OCI-LY1 (cell line): ENCODE measurements around the gene NR6A1.

Source experiments
- H2AFZ ChIP-seq: fragments of 200-600 bp; sonication (generic), shearing (Covaris generic); 2 replicates; pipeline ENCODE4 v1.6.0; 2014; ENCODE audit warnings: antibody characterized with exemption, mild to moderate bottlenecking, low read length
- H3F3A ChIP-seq: fragments of 200-600 bp; sonication (generic), shearing (Covaris generic); 2 replicates; pipeline ENCODE4 v1.6.0; 2014; ENCODE audit warnings: mild to moderate bottlenecking, antibody characterized with exemption, low read length, moderate library complexity; ENCODE audit not compliant: insufficient read depth
- H3K27ac ChIP-seq: fragments of 200-600 bp; sonication (generic); 2 replicates; pipeline ENCODE4 v1.5.1; 2014; ENCODE audit warnings: low read length, mixed run types, mild to moderate bottlenecking, low read depth; ENCODE audit not compliant: poor library complexity, severe bottlenecking
- H3K27me3 ChIP-seq: fragments of 200-600 bp; sonication (generic); 2 replicates; pipeline ENCODE4 v1.6.0; 2014; ENCODE audit warnings: antibody characterized with exemption, mild to moderate bottlenecking, low read length, moderate library complexity; ENCODE audit not compliant: insufficient read depth
- H3K36me3 ChIP-seq: fragments of 200-600 bp; sonication (generic); 2 replicates; pipeline ENCODE4 v1.6.1; 2014; ENCODE audit warnings: mild to moderate bottlenecking, antibody characterized with exemption, low read length, moderate library complexity, mixed read lengths; ENCODE audit not compliant: insufficient read depth
- H3K4me1 ChIP-seq: fragments of 200-600 bp; sonication (generic); 2 replicates; pipeline ENCODE4 v1.5.1; 2014; ENCODE audit warnings: mild to moderate bottlenecking, low read length, moderate library complexity; ENCODE audit not compliant: insufficient read depth, severe bottlenecking
- H3K4me2 ChIP-seq: fragments of 200-600 bp; sonication (generic), shearing (Covaris generic); 2 replicates; pipeline ENCODE4 v1.6.1; 2014; ENCODE audit warnings: low read length
- H3K4me3 ChIP-seq: fragments of 200-600 bp; sonication (generic); 2 replicates; pipeline ENCODE4 v1.5.1; 2014; ENCODE audit warnings: low read length, low read depth, mild to moderate bottlenecking, mixed read lengths; ENCODE audit not compliant: poor library complexity, severe bottlenecking
- H3K79me2 ChIP-seq: fragments of 200-600 bp; shearing (Covaris generic); 2 replicates; pipeline ENCODE4 v1.6.1; 2016; ENCODE audit warnings: mixed run types, low read length, mixed read lengths; ENCODE audit not compliant: insufficient read depth
- H3K9ac ChIP-seq: fragments of 200-600 bp; sonication (generic), shearing (Covaris generic); 2 replicates; pipeline ENCODE4 v1.6.1; 2014; ENCODE audit warnings: mild to moderate bottlenecking, low read length, mixed read lengths
- H3K9me2 ChIP-seq: fragments of 200-600 bp; sonication (generic), shearing (Covaris generic); 2 replicates; pipeline ENCODE4 v1.6.1; 2014; ENCODE audit warnings: low read depth, mild to moderate bottlenecking, low read length, mixed read lengths
- H3K9me3 ChIP-seq: fragments of 200-600 bp; shearing (Covaris generic); 2 replicates; pipeline ENCODE4 v1.6.1; 2014; ENCODE audit warnings: low read length, mixed read lengths
- H4K20me1 ChIP-seq: fragments of 200-600 bp; sonication (generic), shearing (Covaris generic); 2 replicates; pipeline ENCODE4 v1.6.0; 2016; ENCODE audit warnings: mild to moderate bottlenecking, low read length; ENCODE audit not compliant: insufficient read depth
- EZH2 ChIP-seq: fragments of 200-600 bp; sonication (generic), shearing (Covaris generic); IDR thresholded peaks from 2 replicates; pipeline ENCODE4 v1.8.0; 2017; ENCODE audit warnings: borderline replicate concordance, mixed run types, mild to moderate bottlenecking, antibody characterized with exemption, low read length, moderate library complexity, mixed read lengths
- TF ChIP-seq, protein P1 (sequence below): fragments of 200-600 bp; sonication (generic), shearing (Covaris generic); IDR thresholded peaks from 2 replicates; pipeline ENCODE4 v1.5.1; 2017; ENCODE audit warnings: mild to moderate bottlenecking, antibody characterized with exemption, low read length, moderate library complexity, mixed read lengths

Gene NR6A1

DNA sequence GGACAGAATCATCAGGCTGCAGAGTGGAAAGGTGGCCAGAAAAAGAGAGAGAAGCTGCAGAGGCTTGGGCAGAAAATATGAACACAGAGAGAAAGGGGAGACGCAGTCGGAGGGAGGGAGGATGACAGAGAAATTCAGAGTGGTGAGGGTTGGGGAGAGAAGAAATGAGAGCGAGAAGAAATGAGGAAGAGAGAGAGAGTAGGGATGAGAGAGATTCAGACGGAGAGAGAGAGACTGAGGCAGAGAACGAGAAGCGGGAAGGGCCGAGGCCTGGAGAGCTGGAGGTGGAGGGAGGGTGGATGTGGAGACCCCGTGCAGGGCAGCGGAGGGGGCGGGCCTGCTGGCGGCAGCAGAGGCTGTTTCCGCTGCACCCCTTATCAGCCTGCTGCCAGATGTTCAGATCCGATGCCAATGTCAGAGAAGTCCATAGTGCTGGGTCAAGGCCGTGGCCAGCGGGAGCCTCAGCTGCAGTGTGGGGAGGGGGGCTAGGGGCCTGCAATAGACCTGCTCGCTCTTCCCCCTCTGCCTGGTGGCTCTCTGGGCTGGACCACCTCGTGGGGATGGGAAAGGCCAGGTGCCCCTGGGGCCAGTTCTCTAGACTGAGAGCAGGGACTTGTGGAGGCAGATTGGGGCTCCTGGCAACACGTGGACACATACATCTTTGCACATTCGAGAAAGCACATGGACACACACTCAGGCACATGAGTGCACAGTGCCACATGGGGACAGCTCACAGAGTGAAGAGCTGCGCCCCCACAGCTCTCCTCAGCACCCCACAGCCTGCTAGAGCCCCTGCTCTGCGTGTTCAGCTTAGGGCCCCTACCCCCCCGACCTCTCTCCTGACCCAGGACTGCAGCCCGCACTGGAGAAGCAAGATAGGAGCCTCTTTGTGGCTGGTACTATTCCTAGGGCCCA, 259.0 kb downstream of the NR6A1 start:
- Histone ChIP-seq H3K79me2 (no peaks in the 10 kb centered on the region), H3K4me1 (no peaks in the 10 kb centered on the region), H3K4me3 (no peak overlapping the region), H3K9ac (no peak overlapping the region), H3F3A (no peaks in the 10 kb centered on the region), H3K9me3 (no peaks in the 10 kb centered on the region), H3K36me3 (no peaks in the 10 kb centered on the region), H3K4me2 (no peak overlapping the region), H3K9me2 (no peaks in the 10 kb centered on the region), H3K27ac (no peak overlapping the region), H2AFZ (no peak overlapping the region), H4K20me1 (no peaks in the 10 kb centered on the region), H3K27me3 (no peaks in the 10 kb centered on the region; the same call in 1 of the 2 replicates)
- no peak for TF ChIP-seq EZH2
- TF ChIP-seq, protein P1, sequence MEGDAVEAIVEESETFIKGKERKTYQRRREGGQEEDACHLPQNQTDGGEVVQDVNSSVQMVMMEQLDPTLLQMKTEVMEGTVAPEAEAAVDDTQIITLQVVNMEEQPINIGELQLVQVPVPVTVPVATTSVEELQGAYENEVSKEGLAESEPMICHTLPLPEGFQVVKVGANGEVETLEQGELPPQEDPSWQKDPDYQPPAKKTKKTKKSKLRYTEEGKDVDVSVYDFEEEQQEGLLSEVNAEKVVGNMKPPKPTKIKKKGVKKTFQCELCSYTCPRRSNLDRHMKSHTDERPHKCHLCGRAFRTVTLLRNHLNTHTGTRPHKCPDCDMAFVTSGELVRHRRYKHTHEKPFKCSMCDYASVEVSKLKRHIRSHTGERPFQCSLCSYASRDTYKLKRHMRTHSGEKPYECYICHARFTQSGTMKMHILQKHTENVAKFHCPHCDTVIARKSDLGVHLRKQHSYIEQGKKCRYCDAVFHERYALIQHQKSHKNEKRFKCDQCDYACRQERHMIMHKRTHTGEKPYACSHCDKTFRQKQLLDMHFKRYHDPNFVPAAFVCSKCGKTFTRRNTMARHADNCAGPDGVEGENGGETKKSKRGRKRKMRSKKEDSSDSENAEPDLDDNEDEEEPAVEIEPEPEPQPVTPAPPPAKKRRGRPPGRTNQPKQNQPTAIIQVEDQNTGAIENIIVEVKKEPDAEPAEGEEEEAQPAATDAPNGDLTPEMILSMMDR, result no peak

DNA sequence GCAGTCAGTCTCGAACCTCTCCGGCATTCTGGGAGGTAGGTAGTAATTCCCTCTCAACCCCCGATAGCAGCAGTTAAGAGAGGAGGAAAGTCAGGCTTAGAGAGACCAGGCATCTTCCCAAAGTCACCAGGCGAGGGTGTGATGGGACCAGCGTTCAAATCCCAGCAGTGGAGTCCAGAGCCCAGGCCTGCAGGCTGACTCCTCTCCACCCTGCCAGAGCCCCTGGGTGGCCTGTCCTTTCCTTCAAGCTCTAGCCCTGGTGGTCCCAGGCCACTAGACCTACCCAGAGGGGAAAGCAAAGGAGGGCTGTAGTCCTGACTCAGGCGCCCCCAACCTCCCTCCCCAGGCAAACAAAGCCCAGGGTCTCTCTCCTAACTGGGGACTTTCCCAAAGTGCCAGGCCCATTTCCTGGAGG, 259.7 kb downstream of the NR6A1 start:
- Histone ChIP-seq H3K4me2 (no peak overlapping the region), H3K79me2 (no peaks in the 10 kb centered on the region), H3K36me3 (no peaks in the 10 kb centered on the region), H3K4me1 (no peaks in the 10 kb centered on the region), H3K9ac (no peak overlapping the region), H3F3A (no peaks in the 10 kb centered on the region), H4K20me1 (no peaks in the 10 kb centered on the region), H3K27me3 (no peaks in the 10 kb centered on the region; the same call in 1 of the 2 replicates), H3K27ac (no peak overlapping the region), H3K9me2 (no peaks in the 10 kb centered on the region), H3K9me3 (no peaks in the 10 kb centered on the region), H2AFZ (no peak overlapping the region), H3K4me3 (no peak overlapping the region)
- TF ChIP-seq, protein P1, result no peak
- no peak for TF ChIP-seq EZH2

DNA sequence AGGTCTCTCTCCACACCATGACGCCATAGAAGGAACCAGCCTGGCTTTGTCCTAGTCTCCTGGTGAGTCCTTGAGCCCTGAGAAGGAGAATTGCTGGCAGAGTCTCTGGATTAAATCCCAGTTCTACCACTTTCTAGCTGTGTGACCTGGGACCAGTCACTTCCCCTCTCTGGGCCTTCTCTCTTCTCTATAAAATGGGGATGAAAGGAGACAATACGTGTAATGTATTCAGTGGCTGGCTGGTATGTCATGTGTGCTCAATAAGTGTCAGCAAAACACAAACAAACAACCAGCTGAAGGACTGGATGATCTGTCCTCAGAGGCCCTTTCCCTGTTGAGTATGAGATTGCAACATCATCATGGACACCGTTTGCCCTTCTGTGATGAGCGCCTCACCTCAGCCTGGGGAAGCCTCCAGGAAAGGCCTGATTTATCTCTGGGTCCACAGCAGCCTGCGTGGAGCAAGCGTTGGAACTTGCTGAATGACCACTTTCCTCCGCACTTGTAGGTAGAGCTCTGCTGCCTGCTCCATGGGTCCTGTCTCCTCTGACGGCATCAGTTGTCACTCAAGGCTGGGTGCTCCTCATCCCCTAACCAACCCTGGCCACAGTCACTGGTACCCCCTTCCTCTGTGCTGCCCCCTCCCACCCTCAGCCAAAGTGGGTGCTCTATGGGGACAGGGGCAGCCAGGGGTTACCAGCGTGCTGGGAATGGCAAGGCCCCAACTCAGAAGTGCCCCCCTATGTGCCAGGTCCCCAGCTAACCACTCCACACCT, 260.3 kb downstream of the NR6A1 start:
- no peaks in the 10 kb centered on the region for H3K9me3 ChIP-seq
- no peaks in the 10 kb centered on the region for H3K4me1 ChIP-seq
- H2AFZ ChIP-seq, result no peak overlapping the region

More for the DNA sequence above, 260.3 kb downstream of the NR6A1 start:
- Histone ChIP-seq H3K79me2 (no peaks in the 10 kb centered on the region), H3K9me2 (no peaks in the 10 kb centered on the region), H3K4me3 (no peak overlapping the region), H3K27ac (no peak overlapping the region), H3K27me3 (no peaks in the 10 kb centered on the region; the same call in 1 of the 2 replicates), H3K4me2 (no peak overlapping the region), H4K20me1 (no peaks in the 10 kb centered on the region), H3F3A (no peaks in the 10 kb centered on the region), H3K36me3 (no peaks in the 10 kb centered on the region), H3K9ac (no peak overlapping the region)
- no peak for TF ChIP-seq EZH2
- TF ChIP-seq, protein P1, result no peak
